AG09309 (cell line): ENCODE measurements around the gene ANKFY1.
"Not testable (repeated sequence)": the region's sequence is repeated elsewhere in the genome, so short reads cannot be mapped to it uniquely, and the experiment has no call there.

Source experiments
- DNase-seq: peaks from one replicate; pipeline ENCODE4 v3.0.0-alpha.2; 2010; ENCODE audit warnings: low read depth
- H3K4me3 ChIP-seq: 2 replicates; pipeline ENCODE4 v1.5.1; 2011; ENCODE audit warnings: mild to moderate bottlenecking, low read depth, low read length, moderate library complexity; ENCODE audit not compliant: control insufficient read depth
- CTCF ChIP-seq: IDR thresholded peaks from 2 replicates; pipeline ENCODE4 v1.5.1; 2011; ENCODE audit warnings: mild to moderate bottlenecking, low read depth, low read length, inconsistent platforms; ENCODE audit not compliant: insufficient read depth, control insufficient read depth; ENCODE audit errors: missing control alignments

The ANKFY1 gene

GRCh38 chr17:4258867-4259266, 4.9 kb downstream of the ANKFY1 start:
- no peak for DNase-seq
- H3K4me3 ChIP-seq, result no peak overlapping the region
- TF ChIP-seq CTCF, result no peak

GRCh38 chr17:4256952-4257351, 6.8 kb downstream of the ANKFY1 start:
- TF ChIP-seq CTCF, result no peak
- no peak overlapping the region for H3K4me3 ChIP-seq
- DNase-seq, result no peak

GRCh38 chr17:4255271-4255670, 8.5 kb downstream of the ANKFY1 start:
- not testable (repeated sequence) for DNase-seq, H3K4me3 ChIP-seq

DNA sequence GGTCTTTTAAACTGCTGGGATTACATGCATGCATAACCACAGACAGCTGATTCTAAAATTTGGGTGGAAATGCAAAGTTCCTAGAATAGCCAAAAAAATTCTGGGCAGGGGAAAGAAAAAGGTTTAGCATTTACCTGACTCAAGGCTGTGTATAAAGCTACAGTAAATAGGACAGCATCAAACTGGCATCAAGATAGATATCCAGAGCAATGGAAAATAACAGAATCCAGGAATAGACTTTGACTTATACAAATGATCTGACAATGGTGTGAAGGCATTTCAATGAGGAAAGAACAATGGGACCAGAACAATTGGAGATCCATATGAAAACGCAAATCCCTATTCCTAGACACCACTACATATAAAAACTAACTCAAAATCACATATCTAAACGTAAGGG, 12.9 kb downstream of the ANKFY1 start:
- no peak for TF ChIP-seq CTCF
- no peak for DNase-seq
- no peak overlapping the region for H3K4me3 ChIP-seq

- peak; percentile 7 for DNase-seq
- TF ChIP-seq CTCF, result peak; percentile 55
Observed at GRCh38 chr17:4249452-4250029, 14.2 kb downstream of the ANKFY1 start.

GRCh38 chr17:4248504-4249277, 15.1 kb downstream of the ANKFY1 start:
- no peak for TF ChIP-seq CTCF
- H3K4me3 ChIP-seq, result no peak overlapping the region
- no peak for DNase-seq

More at GRCh38 chr17:4249452-4250029, 14.2 kb downstream of the ANKFY1 start:
- no peak overlapping the region for H3K4me3 ChIP-seq

DNA sequence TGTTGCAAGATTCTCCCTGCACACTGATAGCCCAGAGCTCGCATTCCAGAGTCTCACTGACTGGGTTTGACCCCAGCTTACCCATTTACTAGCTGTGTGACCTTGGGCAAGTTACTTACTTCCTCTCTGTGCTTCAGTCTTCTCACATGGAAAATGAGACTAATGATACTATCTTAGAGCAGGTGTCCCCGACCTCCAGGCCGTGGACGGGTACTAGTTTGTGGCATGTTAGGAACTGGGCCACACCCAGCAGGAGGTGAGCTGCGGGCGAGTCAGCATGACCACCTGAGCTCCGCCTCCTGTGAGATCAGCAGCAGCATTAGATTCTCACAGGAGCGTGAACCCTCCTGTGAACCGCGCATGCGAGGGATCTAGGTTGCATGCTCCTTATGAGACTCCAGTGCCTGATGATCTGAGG, 15.8 kb downstream of the ANKFY1 start:
- no peak overlapping the region for H3K4me3 ChIP-seq
- no peak for DNase-seq
- TF ChIP-seq CTCF, result no peak
